BLaER1 treated with 17β-estradiol and CSF1 and Interleukin-3, amounts not matched to agents 10 nM and 100 nM (cell line): ENCODE data around the gene ADK.
"Not testable (repeated sequence)": the region's sequence is repeated elsewhere in the genome, so short reads cannot be mapped to it uniquely, and the experiment has no call there.

Experiments used
- H3K27ac ChIP-seq, 11 experiments: shearing (Covaris generic); formaldehyde crosslinking; 2 replicates each; pipeline ENCODE4 v1.8.1; 2022
- H3K27me3 ChIP-seq, 11 experiments: shearing (Covaris generic); formaldehyde crosslinking; 2 replicates each; pipeline ENCODE4 v1.8.1; 2022
- H3K36me3 ChIP-seq, 11 experiments: shearing (Covaris generic); formaldehyde crosslinking; 2 replicates each; pipeline ENCODE4 v1.8.1; 2022
- H3K4me1 ChIP-seq, 10 experiments: shearing (Covaris generic); formaldehyde crosslinking; 2 replicates each; pipeline ENCODE4 v1.8.1; 2022
- H3K4me2 ChIP-seq, 11 experiments: shearing (Covaris generic); formaldehyde crosslinking; 2 replicates each; pipeline ENCODE4 v1.8.1; 2022
- H3K4me3 ChIP-seq, 10 experiments: shearing (Covaris generic); formaldehyde crosslinking; 2 replicates each; pipeline ENCODE4 v1.8.1; 2022
- H3K9ac ChIP-seq, 11 experiments: shearing (Covaris generic); formaldehyde crosslinking; 2 replicates each; pipeline ENCODE4 v1.8.1; 2022
- H3K9me3 ChIP-seq, 11 experiments: shearing (Covaris generic); formaldehyde crosslinking; replicated peaks in 1 of 11; 2 replicates each; pipeline ENCODE4 v1.8.1; 2022
- H4K20me1 ChIP-seq, 11 experiments: shearing (Covaris generic); formaldehyde crosslinking; 2 replicates each; pipeline ENCODE4 v1.8.1; 2022
- Cebpa-rat ChIP-seq, 11 experiments: shearing (Covaris generic); IDR thresholded peaks; 2 replicates each; pipeline ENCODE4 v1.8.1; 2022

ADK gene

DNA sequence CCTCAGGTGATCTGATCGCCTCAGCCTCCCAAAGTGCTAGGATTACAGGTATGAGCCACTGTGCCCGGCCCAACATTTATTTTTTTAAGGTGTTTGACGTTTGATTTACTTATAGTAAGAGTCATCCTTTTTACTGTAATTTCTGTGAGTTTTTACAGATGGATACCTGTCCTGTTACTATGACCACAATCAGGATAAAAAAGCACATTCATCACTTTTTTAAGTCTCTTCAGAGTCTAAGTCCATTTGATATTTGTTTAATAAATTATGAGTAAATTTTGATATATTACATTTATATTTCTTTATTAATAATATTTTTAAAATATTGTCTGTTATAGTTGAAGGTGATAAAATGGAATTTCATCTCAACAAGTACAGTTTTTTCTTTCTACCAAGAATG is 374.9 kb downstream of the ADK start:
- no peak for TF ChIP-seq Cebpa-rat (IDR thresholded peaks at IDR 0.05)
- peaks cover 0 to 29% (median 0%) of the 10 kb centered on the region in 10 experiments; a peak in 4 of 20 replicates for H3K4me1 ChIP-seq
- no peak overlapping the region for H3K4me3 ChIP-seq
- peaks cover 6 to 40% (median 28%) of the 10 kb centered on the region in 11 experiments; a peak in 18 of 22 replicates for H3K36me3 ChIP-seq
- H3K27me3 ChIP-seq, result no peaks in the 10 kb centered on the region
- H3K9me3 ChIP-seq, result no peaks in the 10 kb centered on the region
- no peaks in the 10 kb centered on the region for H4K20me1 ChIP-seq
- H3K9ac ChIP-seq, result no peak overlapping the region
- no peak overlapping the region for H3K27ac ChIP-seq
- no peak overlapping the region for H3K4me2 ChIP-seq

DNA sequence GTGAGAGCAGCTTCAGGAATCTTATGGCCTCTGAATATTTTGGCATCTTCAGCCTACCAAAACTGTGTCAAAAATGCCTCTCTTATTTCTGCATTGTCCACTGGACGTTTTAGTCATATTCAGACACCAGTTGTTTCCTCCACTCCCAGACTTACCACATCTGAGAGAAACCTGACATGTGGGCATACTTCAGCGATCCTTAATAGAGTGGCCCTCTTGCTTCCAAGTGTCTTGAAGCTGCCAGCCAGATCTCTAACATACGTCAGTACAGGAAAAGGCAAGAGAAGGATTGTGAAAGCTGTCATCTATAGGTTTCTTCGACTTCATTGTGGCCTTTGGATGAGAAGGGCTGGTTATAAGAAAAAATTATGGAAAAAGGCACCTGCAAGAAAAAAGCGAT is 376.6 kb downstream of the ADK start:
- not testable (repeated sequence) for H4K20me1 ChIP-seq, H3K4me3 ChIP-seq, H3K27me3 ChIP-seq, H3K4me2 ChIP-seq, H3K9ac ChIP-seq, H3K27ac ChIP-seq, H3K9me3 ChIP-seq
- Histone ChIP-seq H3K36me3 (peaks cover 6 to 45% (median 33%) of the 10 kb centered on the region in 11 experiments; a peak in 18 of 22 replicates), H3K4me1 (peaks cover 0 to 29% (median 0%) of the 10 kb centered on the region in 10 experiments; a peak in 8 of 20 replicates)

DNA sequence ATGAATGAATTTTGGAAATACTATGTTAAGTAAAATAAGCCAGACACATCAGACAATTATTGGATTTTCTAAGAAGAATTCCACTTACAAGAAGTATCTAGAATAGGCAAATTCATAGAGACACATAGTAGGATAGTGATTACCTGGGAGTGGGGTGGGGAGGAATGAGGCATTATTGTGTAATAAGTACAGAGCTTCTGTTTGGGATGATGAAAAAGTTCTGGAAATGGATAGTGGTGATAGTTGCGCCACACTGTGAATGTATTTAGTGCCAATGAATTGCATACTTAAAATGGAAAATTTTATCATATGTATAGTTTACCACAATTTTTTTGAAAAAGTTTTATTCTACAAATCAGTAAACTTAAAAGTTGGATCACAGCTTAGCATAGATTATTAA is 378.2 kb downstream of the ADK start:
- Histone ChIP-seq H3K4me3 (no peak overlapping the region), H3K4me1 (peaks cover 0 to 20% (median 0%) of the 10 kb centered on the region in 10 experiments; a peak in 8 of 20 replicates), H4K20me1 (no peaks in the 10 kb centered on the region), H3K4me2 (no peak overlapping the region), H3K9ac (no peak overlapping the region), H3K27ac (no peak overlapping the region), H3K9me3 (no peaks in the 10 kb centered on the region), H3K27me3 (no peaks in the 10 kb centered on the region), H3K36me3 (peaks cover 6 to 48% (median 33%) of the 10 kb centered on the region in 11 experiments; a peak in 18 of 22 replicates)
- TF ChIP-seq Cebpa-rat (IDR thresholded peaks at IDR 0.05), result peak in 1 of 11 experiments; percentile 13; a peak in 1 of 22 replicates

DNA sequence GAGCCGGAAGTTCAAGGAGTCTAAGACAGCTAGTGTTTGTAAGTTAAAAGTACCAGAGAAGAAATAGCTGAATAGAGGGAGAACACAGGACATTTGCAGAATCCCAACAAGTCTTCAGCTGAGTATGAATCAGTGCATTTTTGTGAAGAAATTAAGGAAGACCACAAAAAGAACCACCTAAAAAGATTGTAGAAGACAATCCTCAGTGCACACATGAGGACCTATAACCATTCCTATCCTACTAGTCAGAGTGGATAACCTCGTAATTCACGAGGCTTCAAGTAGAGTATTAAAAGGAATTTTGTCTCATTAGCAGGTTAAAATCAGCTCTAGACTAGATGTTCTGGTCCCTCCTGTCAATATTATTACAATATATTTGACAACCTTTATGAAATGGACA is 380.0 kb downstream of the ADK start:
- Histone ChIP-seq H3K9ac (no peak overlapping the region), H3K27me3 (no peaks in the 10 kb centered on the region)
- no peak for TF ChIP-seq Cebpa-rat (IDR thresholded peaks at IDR 0.05)

DNA sequence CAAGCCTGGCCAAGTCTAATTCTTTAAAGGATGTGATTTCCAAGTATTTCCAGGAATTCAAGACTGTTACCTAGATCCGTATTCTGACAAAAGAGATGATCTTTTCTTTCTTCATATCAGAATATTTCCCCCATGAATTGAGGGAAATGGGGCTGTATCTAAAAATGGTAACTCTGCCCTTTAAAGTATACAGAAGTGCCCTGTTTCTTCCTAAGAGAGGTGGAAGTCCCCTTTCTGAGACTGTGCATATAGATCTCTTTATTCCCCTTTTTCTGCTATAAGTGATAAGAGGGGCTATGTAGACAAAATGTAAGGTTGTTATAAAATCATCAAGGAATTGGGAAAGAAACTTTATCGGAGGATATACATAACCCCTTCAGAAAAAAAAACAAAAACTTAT is 388.3 kb downstream of the ADK start:
- no peak overlapping the region for H3K4me3 ChIP-seq
- TF ChIP-seq Cebpa-rat (IDR thresholded peaks at IDR 0.05), result no peak
- H3K27me3 ChIP-seq, result no peaks in the 10 kb centered on the region
- H3K9ac ChIP-seq, result no peak overlapping the region
- peaks cover 0 to 8% (median 0%) of the 10 kb centered on the region in 10 experiments; a peak in 5 of 20 replicates for H3K4me1 ChIP-seq
- H3K9me3 ChIP-seq, result no peaks in the 10 kb centered on the region
- no peak overlapping the region for H3K4me2 ChIP-seq
- H3K27ac ChIP-seq, result no peak overlapping the region
- H3K36me3 ChIP-seq, result peaks cover 0 to 25% (median 0%) of the 10 kb centered on the region in 11 experiments; a peak in 4 of 22 replicates
- H4K20me1 ChIP-seq, result no peaks in the 10 kb centered on the region

More for the DNA sequence above, 380.0 kb downstream of the ADK start:
- Histone ChIP-seq H3K27ac (no peak overlapping the region), H3K36me3 (peaks cover 0 to 38% (median 24%) of the 10 kb centered on the region in 11 experiments; a peak in 15 of 22 replicates), H3K4me1 (peaks cover 0 to 20% (median 0%) of the 10 kb centered on the region in 10 experiments; a peak in 8 of 20 replicates), H3K4me2 (no peak overlapping the region), H3K9me3 (no peaks in the 10 kb centered on the region), H4K20me1 (no peaks in the 10 kb centered on the region), H3K4me3 (no peak overlapping the region)

DNA sequence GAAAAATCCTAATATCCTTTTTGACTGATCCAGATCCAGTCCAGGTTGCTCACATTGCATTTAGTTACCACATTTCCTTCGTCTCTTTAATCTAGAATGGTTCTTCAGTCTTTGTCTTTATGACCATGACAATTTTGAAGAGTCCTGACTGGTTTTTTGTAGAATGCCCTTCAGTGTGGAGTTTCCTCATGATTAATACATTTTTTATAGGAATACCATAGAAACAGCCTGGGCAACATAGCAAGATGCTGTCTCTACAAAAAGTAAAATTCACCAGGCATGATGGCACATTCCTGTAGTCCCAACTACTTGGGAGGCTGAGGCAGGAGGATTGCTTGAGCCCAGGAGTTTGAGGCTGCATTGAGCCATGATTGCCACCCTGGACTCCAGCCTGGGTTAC is 390.4 kb downstream of the ADK start:
- no peaks in the 10 kb centered on the region for H3K9me3 ChIP-seq
- TF ChIP-seq Cebpa-rat (IDR thresholded peaks at IDR 0.05), result no peak
- H3K4me1 ChIP-seq, result peaks cover 0 to 12% (median 0%) of the 10 kb centered on the region in 10 experiments; a peak in 5 of 20 replicates
- H3K27me3 ChIP-seq, result no peaks in the 10 kb centered on the region
- H3K4me2 ChIP-seq, result no peak overlapping the region
- peaks cover 0 to 21% (median 0%) of the 10 kb centered on the region in 11 experiments; a peak in 4 of 22 replicates for H3K36me3 ChIP-seq
- H3K4me3 ChIP-seq, result no peak overlapping the region
- no peaks in the 10 kb centered on the region for H4K20me1 ChIP-seq
- H3K27ac ChIP-seq, result no peak overlapping the region
- no peak overlapping the region for H3K9ac ChIP-seq

DNA sequence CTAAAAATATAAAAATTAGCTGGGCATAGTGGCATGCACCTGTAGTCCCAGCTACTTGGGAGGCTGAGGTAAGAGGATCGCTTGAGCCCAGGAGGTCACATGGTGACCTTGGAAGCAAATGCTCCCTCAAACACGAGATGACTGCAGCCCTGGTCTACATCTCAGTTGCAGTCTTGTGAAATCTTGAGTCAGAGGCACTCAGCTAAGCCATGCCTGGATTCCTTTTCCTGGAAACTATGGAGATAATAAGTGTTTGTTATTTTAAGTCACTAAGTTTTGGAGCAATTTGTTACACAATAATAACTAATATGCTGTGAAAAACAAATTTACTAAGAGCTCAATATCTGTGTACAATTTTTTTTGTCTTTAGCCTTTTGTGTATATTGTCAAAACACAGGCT is 391.1 kb downstream of the ADK start:
- Histone ChIP-seq H3K4me1 (peaks cover 0 to 12% (median 0%) of the 10 kb centered on the region in 10 experiments; a peak in 5 of 20 replicates), H3K36me3 (peaks cover 0 to 20% (median 0%) of the 10 kb centered on the region in 11 experiments; a peak in 4 of 22 replicates), H3K27ac (no peak overlapping the region), H4K20me1 (no peaks in the 10 kb centered on the region), H3K27me3 (no peaks in the 10 kb centered on the region), H3K4me2 (no peak overlapping the region), H3K9ac (no peak overlapping the region), H3K4me3 (no peak overlapping the region), H3K9me3 (no peaks in the 10 kb centered on the region)
- TF ChIP-seq Cebpa-rat (IDR thresholded peaks at IDR 0.05), result no peak

DNA sequence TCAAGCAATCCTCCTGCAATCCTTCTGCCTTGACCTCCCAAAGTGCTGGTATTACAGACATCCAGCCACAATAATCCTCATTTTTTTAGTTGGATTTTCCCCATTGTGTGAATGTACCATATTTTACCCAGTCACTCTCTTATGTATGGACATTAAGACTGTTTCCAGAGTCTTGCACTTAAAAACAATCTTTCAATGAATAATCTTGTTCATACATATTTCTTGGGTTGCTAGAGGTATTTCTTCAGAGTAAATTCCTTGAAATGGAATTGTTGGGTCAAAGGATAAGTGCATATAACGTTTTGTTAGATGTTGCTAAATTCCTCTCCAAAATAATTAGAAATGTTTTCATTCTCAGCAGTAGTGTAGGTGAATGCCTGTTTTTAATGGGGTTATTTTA is 392.3 kb downstream of the ADK start:
- Histone ChIP-seq H3K9me3 (0 out of 22 replicates have a peak, but pooled peaks cover 0 to 2% (median 0%) of the 10 kb centered on the region in 11 experiments), H3K4me1 (peaks cover 0 to 12% (median 0%) of the 10 kb centered on the region in 10 experiments; a peak in 5 of 20 replicates), H3K4me3 (no peak overlapping the region), H4K20me1 (no peaks in the 10 kb centered on the region), H3K9ac (no peak overlapping the region), H3K27ac (no peak overlapping the region), H3K4me2 (no peak overlapping the region), H3K36me3 (peaks cover 0 to 15% (median 0%) of the 10 kb centered on the region in 11 experiments; a peak in 3 of 22 replicates), H3K27me3 (no peaks in the 10 kb centered on the region)
- no peak for TF ChIP-seq Cebpa-rat (IDR thresholded peaks at IDR 0.05)

DNA sequence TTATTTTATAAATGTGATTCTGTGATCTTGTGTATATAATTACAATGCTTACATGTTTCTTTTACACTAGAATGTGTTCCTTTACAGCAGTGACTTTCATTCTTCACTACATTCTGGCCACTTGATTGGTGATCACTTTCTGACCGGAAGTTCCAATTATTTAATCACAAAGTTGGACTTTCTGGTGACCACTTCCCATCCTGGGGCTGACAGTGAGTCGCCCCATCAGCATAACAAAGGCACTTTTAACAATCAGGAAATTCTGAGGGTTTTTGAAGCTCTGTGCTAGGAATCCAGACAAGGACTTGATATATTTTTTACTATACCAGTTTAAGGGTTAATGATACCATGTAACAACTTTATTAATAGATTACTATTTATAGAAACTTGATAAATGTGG is 393.1 kb downstream of the ADK start:
- Histone ChIP-seq H4K20me1 (no peaks in the 10 kb centered on the region), H3K27me3 (no peaks in the 10 kb centered on the region), H3K4me3 (no peak overlapping the region), H3K9me3 (0 out of 22 replicates have a peak, but pooled peaks cover 0 to 2% (median 0%) of the 10 kb centered on the region in 11 experiments), H3K4me1 (peaks cover 0 to 12% (median 0%) of the 10 kb centered on the region in 10 experiments; a peak in 5 of 20 replicates), H3K9ac (no peak overlapping the region), H3K27ac (no peak overlapping the region), H3K36me3 (peaks cover 0 to 14% (median 0%) of the 10 kb centered on the region in 11 experiments; a peak in 4 of 22 replicates), H3K4me2 (peak overlapping the region in 2 of 11 experiments; percentile 26 to 47; a peak in 2 of 22 replicates)
- TF ChIP-seq Cebpa-rat (IDR thresholded peaks at IDR 0.05), result no peak

DNA sequence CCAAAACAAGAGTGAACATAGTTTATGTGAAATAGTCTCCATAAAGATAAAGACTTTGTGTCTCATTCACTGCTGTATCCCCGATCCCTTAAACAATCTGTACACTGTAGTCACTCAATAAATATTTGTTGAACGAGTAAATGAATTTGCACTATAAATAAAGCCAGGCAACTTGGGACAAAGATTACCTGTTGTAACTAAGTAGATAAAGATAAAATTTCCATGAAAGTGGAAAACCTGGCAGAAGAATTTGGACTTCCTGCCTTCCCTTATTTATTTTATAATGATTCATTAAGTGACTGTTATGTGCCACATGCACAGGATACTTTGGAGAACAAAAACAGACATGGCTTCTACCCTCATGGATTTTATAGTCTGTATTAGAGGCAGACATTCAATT is 397.7 kb downstream of the ADK start:
- no peaks in the 10 kb centered on the region for H4K20me1 ChIP-seq
- peaks cover 0 to 10% (median 0%) of the 10 kb centered on the region in 10 experiments; a peak in 5 of 20 replicates for H3K4me1 ChIP-seq
- no peak overlapping the region for H3K4me3 ChIP-seq
- H3K27me3 ChIP-seq, result no peaks in the 10 kb centered on the region
- peaks cover 0 to 23% (median 4%) of the 10 kb centered on the region in 11 experiments; a peak in 7 of 22 replicates for H3K36me3 ChIP-seq
- no peak overlapping the region for H3K4me2 ChIP-seq
- no peak overlapping the region for H3K27ac ChIP-seq
- no peak for TF ChIP-seq Cebpa-rat (IDR thresholded peaks at IDR 0.05)
- H3K9ac ChIP-seq, result no peak overlapping the region
- H3K9me3 ChIP-seq, result 0 out of 22 replicates have a peak, but pooled peaks cover 0 to 2% (median 0%) of the 10 kb centered on the region in 11 experiments
